AG04450 (cell line): ENCODE measurements around the gene MAD1L1. TPM values are rescaled to one million over a fixed set of nuclear protein-coding genes. Genes with fewer than 3 reads are reported as not detected.

ENCODE experiments used
- CTCF ChIA-PET: fragments of 300-600, 350-600 bp; formaldehyde crosslinking; extraction: SDS; loops from one replicate; lab custom pipeline; 2022; ENCODE audit warnings: antibody characterized with exemption, inconsistent platforms; lab: Charles Lee
- POLR2A ChIA-PET: fragments of 350-600 bp; formaldehyde crosslinking; extraction: SDS; loops from one replicate; lab custom pipeline; 2021; ENCODE audit warnings: antibody characterized with exemption, inconsistent platforms; lab: Yijun Ruan, JAX
- DNase-seq: peaks from one replicate; pipeline ENCODE4 v3.0.0-alpha.2; 2011; ENCODE audit warnings: low read depth, low spot score
- H3K27ac ChIP-seq: one replicate; pipeline ENCODE4 v1.5.1; 2012; ENCODE audit warnings: low read depth, low read length, control low read depth
- H3K27me3 ChIP-seq: one replicate; pipeline ENCODE4 v1.6.0; 2012; ENCODE audit warnings: low read length; ENCODE audit not compliant: control insufficient read depth, insufficient read depth
- H3K4me3 ChIP-seq: 2 replicates; pipeline ENCODE4 v1.5.1; 2011; ENCODE audit warnings: mild to moderate bottlenecking, low read depth, low read length, control low read depth
- H3K9me3 ChIP-seq: 2 replicates; pipeline ENCODE4 v1.5.1; 2012; ENCODE audit warnings: low read length; ENCODE audit not compliant: control insufficient read depth, insufficient read depth
- polyA plus RNA-seq: library from polyadenylated mRNA; depleted of rRNA; stranded (reverse); fragments of >200 nt; gene quantifications from 2 replicates; pipeline ENCODE4 v1.2.3, GENCODE V29; 2011
- TF ChIP-seq, protein P1 (sequence below): IDR thresholded peaks from 2 replicates; pipeline ENCODE4 v1.5.1; 2011; ENCODE audit warnings: low read depth, low read length, control low read depth, inconsistent platforms

Gene MAD1L1
- polyA plus RNA-seq, 1 experiment = 11.9 TPM

DNA sequence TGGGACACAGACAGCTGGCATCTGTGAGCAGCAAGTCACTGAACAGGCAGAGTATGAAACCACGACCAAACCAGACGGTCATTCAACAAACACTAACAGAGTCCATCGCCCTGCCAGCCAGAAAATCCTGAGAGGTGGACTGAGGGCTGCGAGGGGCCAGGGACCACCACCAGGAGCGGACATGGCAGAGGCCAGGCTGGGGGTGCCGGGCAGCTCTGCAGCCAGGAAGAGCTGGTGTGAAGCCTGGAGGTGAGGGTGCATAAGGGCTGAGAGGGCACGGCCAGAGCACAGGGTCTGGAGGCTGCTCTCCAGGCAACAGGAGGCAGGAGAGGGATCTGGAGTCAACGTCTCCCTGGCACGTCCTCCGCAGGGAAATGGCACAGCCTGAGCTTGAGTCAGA is 15.5 kb downstream of the MAD1L1 start:
- ChIA-PET CTCF (no interaction called here), POLR2A (no interaction called here)
- Histone ChIP-seq H3K4me3 (no peak overlapping the region), H3K27ac (no peak overlapping the region), H3K27me3 (no peaks in the 10 kb centered on the region), H3K9me3 (peaks cover 4% of the 10 kb centered on the region; the same call in 1 of the 2 replicates)
- DNase-seq = no peak
- TF ChIP-seq, protein P1, sequence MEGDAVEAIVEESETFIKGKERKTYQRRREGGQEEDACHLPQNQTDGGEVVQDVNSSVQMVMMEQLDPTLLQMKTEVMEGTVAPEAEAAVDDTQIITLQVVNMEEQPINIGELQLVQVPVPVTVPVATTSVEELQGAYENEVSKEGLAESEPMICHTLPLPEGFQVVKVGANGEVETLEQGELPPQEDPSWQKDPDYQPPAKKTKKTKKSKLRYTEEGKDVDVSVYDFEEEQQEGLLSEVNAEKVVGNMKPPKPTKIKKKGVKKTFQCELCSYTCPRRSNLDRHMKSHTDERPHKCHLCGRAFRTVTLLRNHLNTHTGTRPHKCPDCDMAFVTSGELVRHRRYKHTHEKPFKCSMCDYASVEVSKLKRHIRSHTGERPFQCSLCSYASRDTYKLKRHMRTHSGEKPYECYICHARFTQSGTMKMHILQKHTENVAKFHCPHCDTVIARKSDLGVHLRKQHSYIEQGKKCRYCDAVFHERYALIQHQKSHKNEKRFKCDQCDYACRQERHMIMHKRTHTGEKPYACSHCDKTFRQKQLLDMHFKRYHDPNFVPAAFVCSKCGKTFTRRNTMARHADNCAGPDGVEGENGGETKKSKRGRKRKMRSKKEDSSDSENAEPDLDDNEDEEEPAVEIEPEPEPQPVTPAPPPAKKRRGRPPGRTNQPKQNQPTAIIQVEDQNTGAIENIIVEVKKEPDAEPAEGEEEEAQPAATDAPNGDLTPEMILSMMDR = no peak

DNA sequence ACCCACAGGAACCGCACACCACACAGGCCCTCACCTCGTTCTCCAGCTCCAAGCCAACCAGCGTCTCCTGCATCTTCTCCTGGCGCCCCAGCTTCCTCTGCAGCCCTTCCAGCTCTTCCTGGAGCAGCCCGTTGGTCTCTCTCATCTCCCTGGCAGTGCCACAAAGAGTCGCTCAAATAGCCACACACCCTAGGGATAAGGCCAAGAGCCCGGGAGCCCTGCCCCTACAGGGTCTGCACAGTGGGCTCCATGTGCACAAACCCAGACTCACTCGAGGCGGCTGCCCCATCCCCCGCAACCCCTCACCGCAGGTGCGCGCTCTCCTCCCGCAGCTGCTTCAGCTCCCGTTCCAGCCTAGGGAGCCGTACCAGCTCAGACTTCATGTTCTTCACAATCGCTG is 16.9 kb downstream of the MAD1L1 start:
- ChIA-PET CTCF (no interaction called here), POLR2A (no interaction called here)
- no peak overlapping the region for H3K27ac ChIP-seq
- H3K9me3 ChIP-seq = peaks cover 4% of the 10 kb centered on the region; the same call in 1 of the 2 replicates
- no peak overlapping the region for H3K4me3 ChIP-seq
- DNase-seq = no peak
- TF ChIP-seq, protein P1 = no peak
- H3K27me3 ChIP-seq = no peaks in the 10 kb centered on the region

- Histone ChIP-seq H3K9me3 (peaks cover 8% of the 10 kb centered on the region; the same call in 1 of the 2 replicates), H3K27ac (no peak overlapping the region), H3K27me3 (no peaks in the 10 kb centered on the region), H3K4me3 (no peak overlapping the region)
- no peak for DNase-seq
- POLR2A ChIA-PET = interaction anchor here (0.6 kb wide), 1 partner anchor 465 kb away, joined by 3 read pairs; no protein-coding TSS in a partner anchor
- TF ChIP-seq, protein P1 = no peak
- CTCF ChIA-PET = interaction anchor here (1.5 kb wide), 1 partner anchor 133 kb away, joined by 4 read pairs; no protein-coding TSS in a partner anchor
Observed at GRCh38 chr7:2214636-2215035, 18.1 kb downstream of the MAD1L1 start.

- Histone ChIP-seq H3K27me3 (no peaks in the 10 kb centered on the region), H3K27ac (no peak overlapping the region), H3K9me3 (peaks cover 8% of the 10 kb centered on the region; the same call in 1 of the 2 replicates), H3K4me3 (no peak overlapping the region)
- CTCF ChIA-PET = interaction anchor here (1.5 kb wide), 1 partner anchor 134 kb away, joined by 4 read pairs; no protein-coding TSS in a partner anchor
- DNase-seq = no peak
- POLR2A ChIA-PET = no interaction called here
- TF ChIP-seq, protein P1 = no peak
Observed at GRCh38 chr7:2213551-2214215, 19.1 kb downstream of the MAD1L1 start.

GRCh38 chr7:2212906-2213305 is 19.8 kb downstream of the MAD1L1 start:
- TF ChIP-seq, protein P1 = no peak
- DNase-seq = no peak
- Histone ChIP-seq H3K27ac (no peak overlapping the region), H3K9me3 (peaks cover 8% of the 10 kb centered on the region; the same call in 1 of the 2 replicates), H3K4me3 (no peak overlapping the region), H3K27me3 (no peaks in the 10 kb centered on the region)
- POLR2A ChIA-PET = no interaction called here
- CTCF ChIA-PET = no interaction called here
